Eye (tissue), 1 donor: ENCODE results near the gene NUP98.

Experiments used
- DNase-seq: peaks from one replicate; pipeline ENCODE4 v3.0.0-alpha.2; 2015

The NUP98 gene

DNA sequence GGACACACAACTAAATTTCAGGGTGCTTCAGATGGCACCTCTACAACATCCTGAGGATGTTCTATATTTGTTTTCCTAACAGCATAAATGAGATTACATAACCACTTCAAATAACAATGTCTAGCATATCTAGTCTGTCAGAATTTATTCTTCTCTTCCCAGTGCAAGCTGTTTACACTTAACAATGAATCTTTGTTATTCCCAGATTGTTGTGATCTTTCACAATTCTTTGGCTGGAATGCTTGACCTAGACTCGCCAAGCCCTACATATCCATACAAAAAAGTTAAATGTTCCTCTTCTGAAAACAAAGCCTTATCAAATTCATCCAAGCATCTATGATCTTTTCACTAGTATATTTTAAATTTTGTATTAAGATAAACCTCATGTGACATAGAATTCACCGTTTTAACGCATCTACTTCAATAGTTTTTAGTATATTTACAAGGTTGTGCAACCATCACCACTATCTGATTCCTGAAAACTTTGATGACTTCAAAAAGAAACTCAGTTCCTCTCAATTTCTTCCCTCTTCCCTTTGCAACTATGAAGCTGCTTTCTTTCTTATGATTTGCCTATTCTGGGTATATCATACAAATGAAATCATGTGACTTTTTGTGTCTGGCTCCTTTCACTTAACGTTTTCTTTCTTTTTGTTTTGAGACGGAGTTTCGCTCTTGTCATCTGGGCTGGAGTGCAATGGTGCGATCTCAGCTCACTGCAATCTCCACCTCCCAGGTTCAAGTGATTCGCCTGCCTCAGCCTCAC lies 64.5 kb downstream of the NUP98 start:
- DNase-seq: no peak

GRCh38 chr11:3723014-3723708 lies 74.2 kb downstream of the NUP98 start:
- DNase-seq: peak; percentile 32

GRCh38 chr11:3722100-3722499 lies 75.3 kb downstream of the NUP98 start:
- DNase-seq: no peak

DNA sequence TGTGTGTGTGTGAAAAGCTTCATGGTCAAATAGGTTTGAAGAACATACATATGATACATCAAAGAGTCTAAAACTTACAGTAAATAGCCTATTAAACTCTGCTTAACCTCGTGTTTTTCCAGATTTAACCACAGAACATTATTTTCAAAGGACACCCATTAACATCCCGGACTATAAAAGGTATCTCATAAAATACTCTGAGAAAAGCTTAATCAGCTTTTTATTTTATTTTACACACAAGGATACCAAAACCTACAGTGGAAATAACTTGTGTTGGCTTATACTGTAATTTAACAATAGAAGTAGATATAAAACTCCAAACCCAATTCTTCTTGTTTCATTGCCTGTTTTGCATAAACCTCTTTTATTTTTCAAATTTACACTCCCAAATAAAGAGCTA lies 76.4 kb downstream of the NUP98 start:
- DNase-seq: no peak

- DNase-seq: no peak
Measured at GRCh38 chr11:3712274-3712673, 85.1 kb downstream of the NUP98 start.

- no peak for DNase-seq
Measured at GRCh38 chr11:3710485-3711259, 86.7 kb downstream of the NUP98 start.

- no peak for DNase-seq
Measured at GRCh38 chr11:3709977-3710376, 87.4 kb downstream of the NUP98 start.

- no peak for DNase-seq
Measured at GRCh38 chr11:3707176-3707575, 90.2 kb downstream of the NUP98 start.

- DNase-seq: no peak
Measured at GRCh38 chr11:3703383-3703782, 94.0 kb downstream of the NUP98 start.

GRCh38 chr11:3700910-3701309 lies 96.4 kb downstream of the NUP98 start:
- no peak for DNase-seq

DNA sequence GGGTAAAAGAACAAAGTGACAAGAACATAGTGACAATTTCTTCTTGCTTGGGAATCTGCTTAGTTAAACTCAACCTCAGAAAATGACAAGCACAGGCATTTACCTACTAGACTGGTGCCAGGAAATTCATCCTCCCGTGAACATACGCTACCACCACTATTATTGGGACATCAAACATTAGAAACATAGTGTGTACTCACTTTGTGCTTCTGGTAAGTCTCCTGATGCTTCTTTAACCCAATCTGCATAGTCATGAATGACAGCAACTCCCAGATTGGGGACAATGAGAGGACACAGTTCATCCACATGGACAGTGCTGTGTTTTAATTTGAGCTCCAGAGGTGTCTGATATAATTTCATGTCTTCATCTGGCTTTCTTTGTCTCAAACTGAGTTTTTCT lies 96.9 kb downstream of the NUP98 start:
- no peak for DNase-seq

DNA sequence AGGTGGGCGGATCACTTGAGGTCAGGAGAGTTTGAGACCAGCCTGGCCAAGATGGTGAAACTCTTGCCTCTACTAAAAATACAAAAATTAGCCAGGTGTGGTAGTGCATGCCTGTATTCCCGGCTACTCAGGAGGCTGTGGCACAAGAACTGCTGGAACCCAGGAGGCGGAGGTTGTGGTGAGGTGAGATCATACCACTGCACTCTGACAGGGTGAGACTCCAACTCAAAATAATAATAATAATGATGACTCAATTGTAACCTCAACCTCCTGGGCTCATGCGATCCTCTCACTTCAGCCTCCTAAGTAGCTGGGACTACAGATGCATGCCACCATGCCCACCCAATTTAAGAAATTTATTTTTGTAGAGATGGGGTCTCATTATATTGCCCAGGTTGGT lies 110.6 kb downstream of the NUP98 start:
- DNase-seq: no peak

- DNase-seq: no peak
Measured at GRCh38 chr11:3685923-3686322, 111.4 kb downstream of the NUP98 start.

DNA sequence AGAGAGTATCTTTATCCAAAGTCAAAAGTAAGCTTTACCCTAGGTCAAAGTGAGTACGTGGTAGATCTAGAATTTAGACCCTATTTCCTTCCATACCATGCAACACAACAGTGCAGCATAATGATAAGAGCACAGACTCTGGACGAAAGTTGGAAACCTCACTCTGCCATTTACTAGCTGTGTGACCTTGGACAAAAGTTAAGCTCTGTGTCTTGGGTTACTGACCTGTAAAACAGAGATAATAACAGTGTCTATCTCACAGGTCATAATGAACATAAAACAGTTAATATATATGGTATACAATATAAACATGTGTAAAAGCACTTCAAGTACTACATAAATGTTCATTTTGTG lies 112.6 kb downstream of the NUP98 start:
- DNase-seq: no peak

DNA sequence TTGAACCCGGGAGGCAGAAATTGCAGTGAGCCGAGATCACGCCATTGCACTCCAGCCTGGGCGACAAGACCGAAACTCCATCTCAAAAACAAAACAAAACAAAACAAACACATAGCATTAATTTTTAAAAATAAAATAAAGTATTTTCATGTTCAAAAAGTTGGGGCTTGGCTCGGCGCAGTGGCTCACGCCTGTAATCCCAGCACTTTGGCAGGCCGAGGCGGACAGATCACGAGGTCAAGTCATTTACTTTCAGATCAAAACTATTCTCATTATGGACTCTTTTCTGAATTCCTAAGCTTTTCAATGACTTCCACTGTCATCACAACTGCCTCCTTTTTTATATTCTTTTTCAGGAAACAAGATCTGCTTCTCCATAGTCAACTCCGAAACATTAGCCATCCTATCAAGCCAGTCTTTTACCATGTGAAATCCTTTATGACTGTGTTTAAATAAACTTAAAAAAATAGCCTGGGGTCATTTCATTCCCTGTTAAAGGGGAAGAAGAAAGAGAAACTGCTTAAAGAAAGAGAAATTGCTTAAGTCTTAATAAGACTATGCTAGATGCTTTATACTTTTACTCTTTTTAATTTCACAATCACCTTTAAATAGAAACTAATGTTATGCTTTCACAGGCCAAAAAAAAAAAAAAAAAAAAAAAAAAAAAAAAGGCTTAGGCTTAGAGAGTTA lies 113.1 kb downstream of the NUP98 start:
- no peak for DNase-seq

- DNase-seq: no peak
Measured at GRCh38 chr11:3683039-3683438, 114.3 kb downstream of the NUP98 start.

DNA sequence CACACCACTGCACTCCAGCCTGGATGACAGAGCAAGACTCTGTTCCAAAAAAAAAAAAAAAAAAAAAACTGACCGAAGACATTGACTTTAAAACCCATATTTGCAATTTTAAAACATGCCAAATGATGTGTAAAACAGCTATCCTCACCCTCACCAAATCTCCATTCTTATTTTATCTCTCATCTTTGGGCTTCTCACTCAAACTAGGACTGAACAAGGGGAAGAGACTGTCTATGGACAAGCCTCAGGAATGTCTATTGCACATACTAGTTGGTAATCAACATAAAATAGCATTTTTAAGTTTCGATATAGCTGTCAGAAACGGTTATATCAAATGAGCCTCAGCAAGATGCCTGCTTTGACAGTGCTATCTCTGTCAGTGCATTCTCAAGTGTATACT lies 118.3 kb downstream of the NUP98 start:
- DNase-seq: no peak

GRCh38 chr11:3675971-3676370 lies 121.4 kb downstream of the NUP98 start:
- DNase-seq: no peak

- DNase-seq: no peak
Measured at GRCh38 chr11:3674189-3674588, 123.2 kb downstream of the NUP98 start.

DNA sequence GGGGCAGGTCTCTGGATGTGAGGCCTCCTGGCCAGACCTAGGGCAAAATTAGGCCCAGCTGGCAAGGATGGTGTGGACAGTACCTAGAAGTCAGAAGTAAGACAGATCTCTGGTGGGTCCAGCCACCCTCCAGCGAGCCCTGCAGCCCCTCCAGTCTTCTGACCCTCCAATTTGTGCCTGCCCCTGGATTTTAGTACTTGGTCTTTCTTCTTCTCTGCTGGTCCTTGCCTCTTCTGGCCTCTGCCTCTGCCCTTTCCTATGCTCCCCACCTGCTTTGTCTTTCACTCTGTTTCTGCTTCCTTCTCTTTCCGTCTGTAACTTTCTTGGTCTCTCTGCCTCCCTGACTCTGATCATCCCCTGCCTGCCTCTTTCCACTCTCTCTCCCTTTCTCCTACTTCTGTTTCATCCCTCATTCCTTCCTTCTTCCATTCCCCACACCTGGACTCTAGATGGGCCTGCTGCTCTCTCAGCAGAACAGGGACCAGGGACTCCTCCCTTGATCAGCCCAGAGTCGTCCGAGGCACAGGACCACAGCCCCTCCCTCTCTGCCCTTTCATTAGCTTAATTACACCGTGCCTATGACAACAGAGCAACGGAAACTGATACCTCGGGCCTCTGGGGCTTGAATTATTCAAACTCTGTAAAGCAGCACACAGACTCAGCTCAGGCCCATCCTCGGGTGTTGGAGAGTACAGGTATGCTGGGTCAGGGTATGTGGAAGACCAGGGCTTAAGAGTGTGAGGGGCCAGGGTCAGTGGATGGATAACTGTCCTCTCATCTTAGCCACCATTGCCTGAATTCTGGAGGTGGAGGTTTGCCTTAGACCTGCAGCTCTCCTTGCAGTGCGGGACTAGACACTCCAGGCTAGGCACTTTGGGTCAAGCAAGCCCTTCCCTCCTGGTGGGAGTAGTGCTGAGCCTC lies 125.8 kb downstream of the NUP98 start, which contains the start of gene CHRNA10:
Gene CHRNA10 (minus strand): TSS at position 51 of the 921 bp plus-strand sequence. CDS start 72 bp downstream, outside the sequence.
- peak; percentile 8 for DNase-seq

DNA sequence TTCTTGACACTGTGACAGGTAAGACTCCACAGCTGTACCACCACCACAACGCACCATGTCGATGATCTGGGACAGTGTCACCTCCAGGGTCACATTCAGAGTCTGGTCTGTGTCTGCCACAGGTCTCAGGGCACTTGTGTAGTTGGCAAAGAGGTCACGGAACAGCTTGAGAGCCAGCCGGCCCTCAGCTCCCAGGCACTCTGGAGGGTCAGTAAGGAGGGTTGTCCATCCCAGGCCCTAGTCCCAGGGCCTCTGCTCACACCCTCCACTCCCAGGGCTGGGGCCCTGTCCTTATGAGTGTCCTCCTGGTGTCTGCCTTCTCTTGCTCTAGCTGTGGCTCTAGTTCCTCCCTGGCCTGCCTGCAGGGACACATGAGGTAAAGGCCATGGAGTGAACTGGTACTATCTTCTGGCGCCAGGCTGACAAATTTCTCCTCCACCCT lies 127.6 kb downstream of the NUP98 start:
- no peak for DNase-seq

DNA sequence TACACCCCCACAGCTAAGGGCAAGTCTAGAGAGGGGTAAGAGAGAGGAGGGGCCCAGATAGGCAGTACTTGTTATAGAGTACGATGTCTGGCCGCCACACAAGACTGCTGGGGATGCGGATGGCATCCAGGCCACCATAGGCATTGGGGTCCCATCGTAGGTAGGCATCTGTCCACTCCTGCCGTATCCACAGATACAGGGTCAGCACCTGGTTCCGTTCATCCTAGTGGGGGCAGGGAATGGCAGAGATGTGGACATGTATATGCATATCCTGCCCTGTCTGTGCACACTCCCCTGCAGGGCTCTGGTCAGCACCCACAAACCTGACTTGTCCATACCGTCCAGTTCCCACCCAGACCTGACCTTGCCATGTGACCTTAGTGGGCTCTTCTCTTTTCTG lies 128.2 kb downstream of the NUP98 start:
- no peak for DNase-seq
